Naive B cell (primary cell): Measurements from ENCODE around the gene TMSB4X. TPM values are rescaled to one million over a fixed set of nuclear protein-coding genes. Genes with fewer than 3 reads are reported as not detected.

Source experiments
- ATAC-seq, 2 donors: fragments of 150-1000 bp; cut with Tn5 transposase; 2 replicates each; pipeline ENCODE4 v1.10.0; 2021; ENCODE audit warnings: low read depth in 2 of 2, mild to moderate bottlenecking in 2 of 2, moderate library complexity in 2 of 2
- DNase-seq: peaks from one replicate; pipeline ENCODE4 v3.0.0; 2022
- H3K27ac Mint-ChIP-seq, 6 donors: one replicate each; pipeline ENCODE4 v1.8.0; 2020 to 2022; ENCODE audit warnings: mild to moderate bottlenecking in 6 of 6, mixed read lengths in 6 of 6, moderate library complexity in 5 of 6, inconsistent platforms in 2 of 6
- H3K27me3 Mint-ChIP-seq, 3 donors: one replicate each; pipeline ENCODE4 v1.8.0; 2021 to 2022; ENCODE audit warnings: mixed read lengths in 3 of 3, mild to moderate bottlenecking in 1 of 3
- H3K36me3 Mint-ChIP-seq, 2 donors: one replicate each; pipeline ENCODE4 v1.8.0; 2020 to 2022; ENCODE audit warnings: mixed read lengths in 2 of 2, inconsistent platforms in 1 of 2, mild to moderate bottlenecking in 1 of 2
- H3K4me1 Mint-ChIP-seq, 3 donors: one replicate each; pipeline ENCODE4 v1.8.0; 2020 to 2022; ENCODE audit warnings: mixed read lengths in 3 of 3, inconsistent platforms in 1 of 3, mild to moderate bottlenecking in 1 of 3, moderate library complexity in 1 of 3
- H3K4me3 Mint-ChIP-seq, 8 donors: one replicate each; pipeline ENCODE4 v1.8.0; 2020 to 2022; ENCODE audit warnings: mild to moderate bottlenecking in 8 of 8, mixed read lengths in 8 of 8, moderate library complexity in 8 of 8, inconsistent platforms in 2 of 8
- H3K9me3 Mint-ChIP-seq, 7 donors: one replicate each; pipeline ENCODE4 v1.8.0; 2020 to 2022; ENCODE audit warnings: mixed read lengths in 7 of 7, mild to moderate bottlenecking in 5 of 7, inconsistent platforms in 2 of 7, moderate library complexity in 1 of 7
- polyA plus RNA-seq, 6 donors: library from polyadenylated mRNA; unstranded; fragments of 300-500 nt; fragmentation: Illumina TruSeq; gene quantifications; one replicate each; pipeline ENCODE4 v1.2.3, GENCODE V29; 2021; ENCODE audit warnings: low read depth in 6 of 6

TMSB4X gene
- polyA plus RNA-seq, 6 donors from 2014 or later = 18,491 to 24,142 (median 22,031) TPM

- H3K4me3 Mint-ChIP-seq = peak overlapping the region in 5 of 8 donors; percentile 5 to 75 (median 43)
- no peak for ATAC-seq
- H3K27me3 Mint-ChIP-seq = peaks cover 0 to 43% (median 0%) of the 10 kb centered on the region in 3 donors
- no peak for DNase-seq
- peaks cover 0 to 14% (median 9%) of the 10 kb centered on the region in 7 donors for H3K9me3 Mint-ChIP-seq
- peak overlapping the region in 5 of 6 donors; percentile 12 to 93 (median 43) for H3K27ac Mint-ChIP-seq
- peaks cover 10% of the 10 kb centered on the region in 2 donors for H3K36me3 Mint-ChIP-seq
- peaks cover 40 to 83% (median 50%) of the 10 kb centered on the region in 3 donors for H3K4me1 Mint-ChIP-seq
These were observed 7.0 kb downstream of the TMSB4X start for GRCh38 chrX:12981880-12982279.

- Mint-ChIP-seq H3K9me3 (peaks cover 0 to 15% (median 8%) of the 10 kb centered on the region in 7 donors), H3K4me3 (peak overlapping the region in 6 of 8 donors; percentile 30 to 67 (median 58)), H3K4me1 (peaks cover 30 to 66% (median 37%) of the 10 kb centered on the region in 3 donors), H3K36me3 (peaks cover 0 to 13% of the 10 kb centered on the region in 2 donors), H3K27ac (peak overlapping the region in 4 of 6 donors; percentile 22 to 84 (median 72)), H3K27me3 (peaks cover 0 to 40% (median 0%) of the 10 kb centered on the region in 3 donors)
- DNase-seq (no peak), ATAC-seq (peak; percentile 54 to 59)
These were observed 9.9 kb downstream of the TMSB4X start for GRCh38 chrX:12984603-12985319.

GRCh38 chrX:12985331-12985730 is 10.4 kb downstream of the TMSB4X start:
- Mint-ChIP-seq H3K27me3 (peaks cover 0 to 40% (median 0%) of the 10 kb centered on the region in 3 donors), H3K4me3 (peak overlapping the region in 5 of 8 donors; percentile 47 to 63 (median 57)), H3K27ac (peak overlapping the region in 4 of 6 donors; percentile 15 to 84 (median 44)), H3K9me3 (peaks cover 0 to 15% (median 8%) of the 10 kb centered on the region in 7 donors), H3K4me1 (peaks cover 34 to 67% (median 38%) of the 10 kb centered on the region in 3 donors), H3K36me3 (peaks cover 0 to 13% of the 10 kb centered on the region in 2 donors)
- DNase-seq (no peak), ATAC-seq (no peak)

- peaks cover 0 to 45% (median 0%) of the 10 kb centered on the region in 3 donors for H3K27me3 Mint-ChIP-seq
- ATAC-seq (no peak), DNase-seq (no peak)
- peak overlapping the region in 3 of 6 donors; percentile 1 to 19 (median 14) for H3K27ac Mint-ChIP-seq
- H3K4me3 Mint-ChIP-seq = peak overlapping the region in 3 of 8 donors; percentile 6 to 23 (median 19)
- peaks cover 0 to 15% (median 8%) of the 10 kb centered on the region in 7 donors for H3K9me3 Mint-ChIP-seq
- H3K36me3 Mint-ChIP-seq = peaks cover 0 to 13% of the 10 kb centered on the region in 2 donors
- H3K4me1 Mint-ChIP-seq = peaks cover 34 to 65% (median 38%) of the 10 kb centered on the region in 3 donors
These were observed 11.4 kb downstream of the TMSB4X start for GRCh38 chrX:12986164-12986779.

- Mint-ChIP-seq H3K27me3 (peaks cover 0 to 52% (median 0%) of the 10 kb centered on the region in 3 donors), H3K4me3 (peak overlapping the region in 1 of 8 donors; percentile 15), H3K27ac (peak overlapping the region in 2 of 6 donors; percentile 19 to 33), H3K36me3 (peaks cover 0 to 13% of the 10 kb centered on the region in 2 donors), H3K9me3 (peaks cover 0 to 15% (median 8%) of the 10 kb centered on the region in 7 donors), H3K4me1 (peaks cover 34 to 59% (median 35%) of the 10 kb centered on the region in 3 donors)
- ATAC-seq (no peak), DNase-seq (no peak)
These were observed 12.0 kb downstream of the TMSB4X start for GRCh38 chrX:12986886-12987285.

GRCh38 chrX:12987340-12987739 is 12.4 kb downstream of the TMSB4X start:
- H3K4me3 Mint-ChIP-seq = peak overlapping the region in 1 of 8 donors; percentile 55
- DNase-seq = no peak
- H3K27ac Mint-ChIP-seq = no peak overlapping the region
- ATAC-seq = no peak
- peaks cover 34 to 55% (median 34%) of the 10 kb centered on the region in 3 donors for H3K4me1 Mint-ChIP-seq
- H3K9me3 Mint-ChIP-seq = peaks cover 0 to 15% (median 8%) of the 10 kb centered on the region in 7 donors
- peaks cover 0 to 54% (median 0%) of the 10 kb centered on the region in 3 donors for H3K27me3 Mint-ChIP-seq
- peaks cover 0 to 13% of the 10 kb centered on the region in 2 donors for H3K36me3 Mint-ChIP-seq

- peaks cover 0 to 15% (median 8%) of the 10 kb centered on the region in 7 donors for H3K9me3 Mint-ChIP-seq
- H3K4me1 Mint-ChIP-seq = peaks cover 32 to 49% (median 34%) of the 10 kb centered on the region in 3 donors
- DNase-seq (no peak), ATAC-seq (no peak)
- no peak overlapping the region for H3K4me3 Mint-ChIP-seq
- H3K36me3 Mint-ChIP-seq = peaks cover 0 to 13% of the 10 kb centered on the region in 2 donors
- H3K27me3 Mint-ChIP-seq = peaks cover 0 to 52% (median 0%) of the 10 kb centered on the region in 3 donors
- H3K27ac Mint-ChIP-seq = no peak overlapping the region
These were observed 13.1 kb downstream of the TMSB4X start for GRCh38 chrX:12987900-12988594.

- no peak overlapping the region for H3K27ac Mint-ChIP-seq
- peaks cover 0 to 15% (median 8%) of the 10 kb centered on the region in 7 donors for H3K9me3 Mint-ChIP-seq
- H3K36me3 Mint-ChIP-seq = peaks cover 0 to 13% of the 10 kb centered on the region in 2 donors
- peaks cover 0 to 45% (median 0%) of the 10 kb centered on the region in 3 donors for H3K27me3 Mint-ChIP-seq
- H3K4me3 Mint-ChIP-seq = no peak overlapping the region
- DNase-seq = no peak
- ATAC-seq = no peak
- peaks cover 26 to 42% (median 26%) of the 10 kb centered on the region in 3 donors for H3K4me1 Mint-ChIP-seq
These were observed 13.9 kb downstream of the TMSB4X start for GRCh38 chrX:12988797-12989196.

- DNase-seq = no peak
- Mint-ChIP-seq H3K27ac (no peak overlapping the region), H3K36me3 (peaks cover 0 to 13% of the 10 kb centered on the region in 2 donors), H3K9me3 (peaks cover 0 to 15% (median 7%) of the 10 kb centered on the region in 7 donors), H3K27me3 (peaks cover 0 to 38% (median 0%) of the 10 kb centered on the region in 3 donors), H3K4me1 (peaks cover 22 to 40% (median 23%) of the 10 kb centered on the region in 3 donors), H3K4me3 (no peak overlapping the region)
- no peak for ATAC-seq
These were observed 14.6 kb downstream of the TMSB4X start for GRCh38 chrX:12989461-12989860.

GRCh38 chrX:12991575-12991974 is 16.7 kb downstream of the TMSB4X start:
- DNase-seq (no peak), ATAC-seq (no peak)
- Mint-ChIP-seq H3K4me1 (peaks cover 7 to 22% (median 11%) of the 10 kb centered on the region in 3 donors), H3K27ac (no peak overlapping the region), H3K36me3 (peaks cover 4 to 6% of the 10 kb centered on the region in 2 donors), H3K27me3 (peaks cover 0 to 21% (median 0%) of the 10 kb centered on the region in 3 donors), H3K4me3 (peak overlapping the region in 1 of 8 donors; percentile 57), H3K9me3 (peaks cover 0 to 6% (median 2%) of the 10 kb centered on the region in 7 donors)

- H3K4me1 Mint-ChIP-seq = peaks cover 5 to 25% (median 5%) of the 10 kb centered on the region in 3 donors
- DNase-seq = no peak
- peaks cover 0 to 14% (median 0%) of the 10 kb centered on the region in 3 donors for H3K27me3 Mint-ChIP-seq
- H3K36me3 Mint-ChIP-seq = peaks cover 0 to 4% of the 10 kb centered on the region in 2 donors
- no peak overlapping the region for H3K4me3 Mint-ChIP-seq
- no peak for ATAC-seq
- H3K27ac Mint-ChIP-seq = no peak overlapping the region
- H3K9me3 Mint-ChIP-seq = peaks cover 0 to 2% (median 0%) of the 10 kb centered on the region in 7 donors
These were observed 17.7 kb downstream of the TMSB4X start for GRCh38 chrX:12992544-12993118.

GRCh38 chrX:12993826-12994225 is 18.9 kb downstream of the TMSB4X start:
- H3K27ac Mint-ChIP-seq = no peak overlapping the region
- peaks cover 0 to 4% of the 10 kb centered on the region in 2 donors for H3K36me3 Mint-ChIP-seq
- peaks cover 9 to 37% (median 16%) of the 10 kb centered on the region in 3 donors for H3K4me1 Mint-ChIP-seq
- DNase-seq (no peak), ATAC-seq (no peak)
- peaks cover 0 to 2% (median 0%) of the 10 kb centered on the region in 7 donors for H3K9me3 Mint-ChIP-seq
- H3K27me3 Mint-ChIP-seq = peaks cover 0 to 14% (median 0%) of the 10 kb centered on the region in 3 donors
- H3K4me3 Mint-ChIP-seq = no peak overlapping the region
